Subcutaneous abdominal adipose tissue (tissue), 5 donors: ENCODE measurements around the gene CDK5RAP2.
"Not testable (repeated sequence)": the region's sequence is repeated elsewhere in the genome, so short reads cannot be mapped to it uniquely, and the experiment has no call there.

Experiments
- H3K27ac ChIP-seq: one replicate; pipeline ENCODE4 v1.7.0; 2013; ENCODE audit warnings: low read depth, mild to moderate bottlenecking, inconsistent platforms, low read length, moderate library complexity
- H3K27me3 ChIP-seq, 5 donors: one replicate each; pipeline ENCODE4 v1.7.0; 2013; ENCODE audit warnings: low read length in 5 of 5, inconsistent platforms in 1 of 5; ENCODE audit not compliant: control insufficient read depth in 5 of 5, insufficient read depth in 4 of 5
- H3K36me3 ChIP-seq, 5 donors: one replicate each; pipeline ENCODE4 v1.7.0; 2013; ENCODE audit warnings: low read length in 5 of 5; ENCODE audit not compliant: control insufficient read depth in 5 of 5, insufficient read depth in 5 of 5
- H3K4me1 ChIP-seq, 5 donors: one replicate each; pipeline ENCODE4 v1.7.0; 2013; ENCODE audit warnings: low read length in 5 of 5, mild to moderate bottlenecking in 3 of 5, moderate library complexity in 1 of 5; ENCODE audit not compliant: control insufficient read depth in 5 of 5, insufficient read depth in 5 of 5
- H3K4me3 ChIP-seq, 5 donors: one replicate each; pipeline ENCODE4 v1.7.0; 2013; ENCODE audit warnings: low read length in 5 of 5, low read depth in 1 of 5
- H3K9ac ChIP-seq, 5 donors: one replicate each; pipeline ENCODE4 v1.7.0; 2013; ENCODE audit warnings: low read length in 5 of 5, mild to moderate bottlenecking in 4 of 5, moderate library complexity in 3 of 5
- H3K9me3 ChIP-seq, 5 donors: one replicate each; pipeline ENCODE4 v1.7.0; 2013; ENCODE audit warnings: low read length in 5 of 5; ENCODE audit not compliant: control insufficient read depth in 5 of 5
- donor health status: healthy.
- donor health status: healthy.
- donor health status: healthy.
- donor health status: healthy.
- donor health status: healthy.

CDK5RAP2 gene

DNA sequence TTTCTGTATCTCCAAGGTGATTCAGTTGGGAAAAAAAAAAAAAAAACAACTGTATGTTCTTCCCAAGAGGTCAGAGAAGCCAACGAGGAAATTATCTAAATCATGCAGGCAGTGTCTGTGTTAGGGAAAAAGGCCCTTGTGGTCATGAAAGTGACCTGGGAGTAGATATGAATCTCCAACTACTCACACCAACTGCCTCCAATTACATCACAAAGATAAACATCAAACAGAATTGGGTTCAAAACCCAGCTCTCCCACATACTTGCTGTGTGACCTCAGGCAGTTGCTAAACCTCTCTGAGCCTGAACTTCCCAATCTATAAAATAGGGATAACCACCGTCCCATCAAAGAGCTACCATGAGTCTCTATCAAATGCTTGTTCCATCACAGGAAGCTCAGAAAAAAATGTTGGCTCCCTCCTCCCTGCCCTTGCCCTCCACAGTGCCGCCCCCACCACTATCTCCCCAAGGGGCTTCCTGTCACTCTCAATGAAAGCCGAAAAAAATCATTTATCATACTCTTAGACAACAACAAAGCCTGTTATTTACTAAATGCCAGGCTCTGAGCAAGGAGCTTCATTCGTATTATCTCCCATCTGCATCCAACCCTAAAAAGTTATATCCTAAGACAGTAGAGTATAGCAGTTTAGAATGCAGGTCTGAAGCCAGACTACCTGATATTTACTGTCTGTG, 42.9 kb downstream of the CDK5RAP2 start:
- no peaks in the 10 kb centered on the region for H3K4me1 ChIP-seq
- no peaks in the 10 kb centered on the region for H3K9me3 ChIP-seq
- H3K4me3 ChIP-seq, result no peak overlapping the region
- H3K27me3 ChIP-seq, result no peaks in the 10 kb centered on the region
- H3K9ac ChIP-seq, result no peak overlapping the region
- H3K36me3 ChIP-seq, result peaks cover 42 to 73% (median 64%) of the 10 kb centered on the region in 5 donors
- no peak overlapping the region for H3K27ac ChIP-seq

DNA sequence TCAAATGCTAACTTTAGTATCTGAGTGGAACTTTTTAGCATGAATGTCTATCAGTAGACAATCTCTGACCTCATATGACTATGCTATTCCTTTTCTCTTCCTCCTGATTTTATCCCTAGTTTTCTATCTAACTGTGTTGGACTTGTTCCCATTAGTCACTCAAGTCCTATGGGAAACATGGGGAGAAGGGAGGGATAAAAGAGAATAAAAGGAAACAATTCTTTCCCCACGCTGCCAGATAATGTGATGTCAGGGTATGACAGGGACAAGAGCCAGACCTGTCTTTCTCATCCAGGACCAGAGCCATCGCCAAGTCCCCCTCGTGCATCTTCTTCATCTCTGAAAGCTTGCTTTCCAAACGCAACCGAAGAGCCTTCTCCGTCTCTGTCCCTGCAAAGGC, 43.9 kb downstream of the CDK5RAP2 start:
- H3K27me3 ChIP-seq, result no peaks in the 10 kb centered on the region
- no peak overlapping the region for H3K27ac ChIP-seq
- H3K36me3 ChIP-seq, result peaks cover 40 to 70% (median 59%) of the 10 kb centered on the region in 5 donors
- H3K9ac ChIP-seq, result no peak overlapping the region
- no peaks in the 10 kb centered on the region for H3K9me3 ChIP-seq
- no peak overlapping the region for H3K4me3 ChIP-seq
- no peaks in the 10 kb centered on the region for H3K4me1 ChIP-seq

DNA sequence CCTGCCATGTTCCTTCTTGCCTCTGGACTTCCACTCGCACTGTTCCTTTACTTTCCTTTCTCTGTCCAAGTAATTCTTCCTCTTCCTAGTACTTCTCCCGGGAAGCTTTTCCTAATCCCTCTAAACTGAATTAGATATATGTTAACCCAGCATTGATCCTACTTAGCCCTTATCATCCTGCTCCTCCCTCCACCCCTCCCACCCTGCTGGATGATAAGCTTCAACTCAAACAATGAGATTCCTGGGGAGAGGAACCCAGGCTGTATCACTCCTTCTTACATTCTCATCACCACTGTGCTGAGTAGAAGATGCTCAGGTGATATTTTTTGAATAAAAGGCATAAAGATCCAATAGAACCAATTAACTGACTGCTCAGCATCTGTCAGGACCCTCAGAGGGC, 45.7 kb downstream of the CDK5RAP2 start:
- peaks cover 42 to 77% (median 56%) of the 10 kb centered on the region in 5 donors for H3K36me3 ChIP-seq

DNA sequence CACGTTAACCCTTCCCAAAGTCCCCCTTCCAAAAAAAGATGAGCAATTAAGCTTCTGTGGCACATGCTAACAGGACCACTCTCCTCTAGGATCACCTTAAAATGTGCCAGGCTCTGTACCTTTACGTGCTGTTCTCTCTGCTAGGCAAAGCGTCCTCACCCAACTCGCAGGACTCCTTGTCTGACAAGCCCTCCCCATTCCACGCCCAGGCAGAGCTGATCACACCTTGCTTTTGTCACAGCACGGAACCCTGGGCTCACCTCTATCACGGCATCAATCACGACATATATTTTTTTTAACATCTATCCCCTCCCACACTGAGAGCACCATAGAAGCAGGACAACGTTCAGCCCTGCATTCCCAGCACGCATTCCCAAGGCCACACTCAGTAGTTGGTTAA, 47.1 kb downstream of the CDK5RAP2 start:
- H3K4me3 ChIP-seq, result no peak overlapping the region
- no peaks in the 10 kb centered on the region for H3K4me1 ChIP-seq
- no peaks in the 10 kb centered on the region for H3K9me3 ChIP-seq
- no peaks in the 10 kb centered on the region for H3K27me3 ChIP-seq
- H3K36me3 ChIP-seq, result peaks cover 36 to 80% (median 61%) of the 10 kb centered on the region in 5 donors
- H3K27ac ChIP-seq, result no peak overlapping the region
- H3K9ac ChIP-seq, result no peak overlapping the region

More for the DNA sequence above, 45.7 kb downstream of the CDK5RAP2 start:
- no peak overlapping the region for H3K27ac ChIP-seq
- no peak overlapping the region for H3K4me3 ChIP-seq
- peak overlapping the region in 1 of 5 donors; percentile 11 for H3K9ac ChIP-seq
- no peaks in the 10 kb centered on the region for H3K9me3 ChIP-seq
- H3K27me3 ChIP-seq, result no peaks in the 10 kb centered on the region
- H3K4me1 ChIP-seq, result no peaks in the 10 kb centered on the region

DNA sequence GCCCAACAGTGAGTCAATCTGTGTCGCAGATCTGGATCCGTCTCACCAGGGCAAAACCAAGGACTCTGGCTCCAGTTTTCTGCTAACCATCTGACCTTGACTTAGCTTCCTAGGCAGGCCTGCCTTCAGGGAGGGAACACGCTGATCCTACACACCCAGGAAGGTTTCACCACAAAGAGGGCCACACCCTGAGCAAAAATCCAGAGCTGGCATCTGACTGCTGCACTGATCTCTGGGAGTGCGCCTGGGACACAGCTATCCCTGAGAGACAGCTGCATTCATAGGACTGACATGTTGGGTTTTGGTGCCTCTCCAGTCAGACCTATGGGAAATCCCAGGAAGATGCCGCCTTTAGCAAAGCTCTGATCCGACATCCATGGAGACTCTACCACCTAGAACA, 47.5 kb downstream of the CDK5RAP2 start:
- Histone ChIP-seq H3K9ac (no peak overlapping the region), H3K9me3 (no peaks in the 10 kb centered on the region), H3K36me3 (peaks cover 36 to 80% (median 65%) of the 10 kb centered on the region in 5 donors), H3K27me3 (no peaks in the 10 kb centered on the region), H3K27ac (no peak overlapping the region), H3K4me3 (no peak overlapping the region), H3K4me1 (no peaks in the 10 kb centered on the region)

DNA sequence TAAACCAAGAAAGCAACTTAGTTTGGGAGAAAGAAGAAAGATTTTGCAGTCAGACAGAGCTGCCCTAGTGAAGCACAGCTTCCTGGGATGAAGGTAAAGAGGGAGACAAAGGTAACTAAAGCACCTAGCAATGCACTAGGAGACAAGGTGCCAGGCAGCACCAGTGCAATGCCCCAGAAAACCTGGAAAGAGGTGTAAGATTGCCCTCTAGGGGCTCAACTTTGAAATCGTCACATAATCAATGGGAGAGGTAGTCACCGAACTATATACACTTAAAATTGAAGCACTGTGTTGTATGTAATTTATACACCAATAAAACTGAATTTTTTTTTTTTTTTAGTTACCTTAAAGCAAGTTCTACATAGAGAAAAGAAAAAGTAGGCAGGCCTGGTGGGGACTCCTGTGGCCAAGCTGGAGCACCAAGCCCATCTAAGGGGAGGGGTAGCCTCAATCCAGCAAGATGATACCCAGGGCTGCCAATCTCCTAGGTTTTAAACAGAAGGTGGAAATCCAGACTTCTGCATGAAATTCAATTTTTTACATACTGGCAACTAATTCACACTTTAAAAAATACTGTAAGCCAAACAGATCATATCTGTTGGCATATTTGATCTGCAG, 48.2 kb downstream of the CDK5RAP2 start:
- no peak overlapping the region for H3K4me3 ChIP-seq
- H3K27me3 ChIP-seq, result no peaks in the 10 kb centered on the region
- H3K27ac ChIP-seq, result no peak overlapping the region
- H3K9ac ChIP-seq, result no peak overlapping the region
- H3K36me3 ChIP-seq, result peaks cover 35 to 83% (median 67%) of the 10 kb centered on the region in 5 donors
- no peaks in the 10 kb centered on the region for H3K4me1 ChIP-seq
- no peaks in the 10 kb centered on the region for H3K9me3 ChIP-seq

DNA sequence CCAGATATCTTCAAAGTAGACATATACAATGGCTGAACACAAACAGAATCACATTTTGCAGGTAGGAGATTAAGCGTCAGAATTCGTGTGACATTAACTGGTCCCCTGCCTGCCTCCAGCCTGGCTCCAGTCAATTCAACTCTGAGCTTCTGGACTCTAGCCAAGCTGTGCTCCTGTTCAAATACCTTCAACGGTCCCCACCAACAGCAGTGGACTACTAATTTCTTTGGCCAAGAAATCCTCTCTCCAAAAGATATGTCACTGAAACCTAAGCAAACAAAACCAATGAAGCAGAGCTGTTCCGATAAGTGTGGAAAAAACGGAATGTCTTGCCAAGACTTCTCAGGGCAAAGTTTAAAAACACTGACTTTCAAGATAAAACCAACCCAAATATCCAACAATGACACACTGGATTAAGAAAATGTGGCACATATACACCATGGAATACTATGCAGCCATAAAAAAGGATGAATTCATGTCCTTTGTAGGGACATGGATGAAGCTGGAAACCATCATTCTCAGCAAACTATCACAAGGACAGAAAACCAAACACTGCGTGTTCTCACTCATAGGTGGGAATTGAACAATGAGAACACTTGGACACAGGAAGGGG, 49.6 kb downstream of the CDK5RAP2 start:
- not testable (repeated sequence) for H3K27me3 ChIP-seq, H3K4me3 ChIP-seq, H3K9ac ChIP-seq, H3K27ac ChIP-seq, H3K9me3 ChIP-seq, H3K4me1 ChIP-seq
- peaks cover 24 to 87% (median 74%) of the 10 kb centered on the region in 5 donors for H3K36me3 ChIP-seq

DNA sequence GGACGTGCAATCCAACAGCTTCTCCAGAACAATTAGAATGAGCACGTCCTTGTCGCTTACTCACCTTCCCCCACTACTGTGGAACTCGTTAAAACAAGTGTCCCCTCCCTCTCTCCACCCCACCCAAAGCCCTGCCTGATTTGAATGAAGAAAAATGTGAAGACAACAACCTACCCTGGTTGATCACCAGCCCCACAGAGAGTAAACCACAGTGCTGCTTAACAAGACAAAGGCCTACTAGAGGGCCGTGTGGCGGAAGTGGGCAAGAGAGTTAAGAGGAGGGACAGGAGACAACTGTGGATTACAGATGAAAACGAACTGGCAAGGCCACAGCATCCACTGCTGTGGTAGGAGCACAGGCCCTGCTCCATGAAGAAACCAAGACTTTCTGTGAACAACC, 51.1 kb downstream of the CDK5RAP2 start:
- Histone ChIP-seq H3K9me3 (no peaks in the 10 kb centered on the region), H3K27ac (no peak overlapping the region), H3K4me3 (no peak overlapping the region), H3K4me1 (no peaks in the 10 kb centered on the region), H3K36me3 (peaks cover 23 to 88% (median 75%) of the 10 kb centered on the region in 5 donors), H3K9ac (no peak overlapping the region), H3K27me3 (no peaks in the 10 kb centered on the region)

DNA sequence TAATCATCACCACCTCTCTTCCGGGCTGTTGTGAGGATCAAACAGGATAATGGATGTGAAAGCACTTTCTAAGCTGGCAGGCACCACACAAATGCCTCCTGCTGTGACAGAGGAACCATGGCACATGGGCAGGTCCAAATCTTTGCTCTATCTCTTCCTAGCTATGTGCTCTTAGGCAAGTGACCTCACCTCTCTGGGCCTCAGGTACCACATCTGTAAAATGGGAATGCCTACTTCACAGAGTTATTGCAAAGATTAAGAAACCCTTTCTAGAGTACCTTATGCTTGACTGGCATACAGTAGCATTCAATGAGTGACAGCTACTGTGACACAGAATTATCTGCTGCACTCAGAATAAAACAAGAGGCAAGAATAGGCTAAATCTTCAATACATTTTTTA, 51.6 kb downstream of the CDK5RAP2 start:
- Histone ChIP-seq H3K4me3 (no peak overlapping the region), H3K9me3 (no peaks in the 10 kb centered on the region), H3K4me1 (no peaks in the 10 kb centered on the region), H3K27me3 (no peaks in the 10 kb centered on the region), H3K27ac (no peak overlapping the region), H3K9ac (no peak overlapping the region), H3K36me3 (peaks cover 27 to 89% (median 77%) of the 10 kb centered on the region in 5 donors)

DNA sequence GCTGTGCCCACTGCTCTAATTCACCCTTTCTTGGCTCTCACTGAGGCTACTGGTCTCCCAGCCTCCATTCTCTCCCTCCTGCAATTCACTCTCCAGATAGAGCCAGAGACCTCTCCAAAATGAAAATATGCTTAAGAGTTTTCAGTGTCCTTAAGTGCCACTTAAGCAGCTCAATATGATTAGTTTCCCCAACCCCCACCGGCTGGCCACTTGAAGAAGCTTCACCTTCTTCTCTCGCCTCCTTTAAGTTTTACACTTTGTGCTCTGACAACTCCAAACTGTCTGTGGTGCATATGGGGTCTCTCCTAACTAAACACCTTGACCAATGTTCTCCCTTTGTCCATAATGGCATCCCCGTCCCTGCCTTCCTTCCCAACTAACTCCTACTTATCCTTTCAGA, 53.4 kb downstream of the CDK5RAP2 start:
- Histone ChIP-seq H3K9me3 (no peaks in the 10 kb centered on the region), H3K9ac (no peak overlapping the region), H3K4me1 (peaks cover 0 to 2% (median 0%) of the 10 kb centered on the region in 5 donors), H3K27me3 (no peaks in the 10 kb centered on the region), H3K36me3 (peaks cover 38 to 79% (median 73%) of the 10 kb centered on the region in 5 donors), H3K27ac (no peak overlapping the region), H3K4me3 (no peak overlapping the region)
